Glomerular visceral epithelial cell (primary cell): ENCODE results near the gene MINDY3.
A peak's percentile ranks its signal among the peaks of the same experiment; 100 is the strongest.
"Not testable (repeated sequence)": the region's sequence is repeated elsewhere in the genome, so short reads cannot be mapped to it uniquely, and the experiment has no call there.

Source experiments
- DNase-seq: peaks from one replicate; pipeline ENCODE4 v3.0.0-alpha.2; 2016; ENCODE audit errors: extremely low spot score

MINDY3 gene

GRCh38 chr10:15856328-15857015 lies 3.8 kb downstream of the MINDY3 start:
- DNase-seq, result no peak

- DNase-seq, result no peak
Measured at GRCh38 chr10:15853800-15854199, 6.5 kb downstream of the MINDY3 start.

GRCh38 chr10:15852111-15852557 lies 8.2 kb downstream of the MINDY3 start:
- DNase-seq, result no peak

- not testable (repeated sequence) for DNase-seq
Measured at GRCh38 chr10:15850337-15850978, 9.8 kb downstream of the MINDY3 start.

GRCh38 chr10:15849316-15849715 lies 11.0 kb downstream of the MINDY3 start:
- no peak for DNase-seq

- no peak for DNase-seq
Measured at GRCh38 chr10:15847481-15847880, 12.8 kb downstream of the MINDY3 start.

- no peak for DNase-seq
Measured at GRCh38 chr10:15844517-15844916, 15.8 kb downstream of the MINDY3 start.

- DNase-seq, result no peak
Measured at GRCh38 chr10:15843695-15844094, 16.6 kb downstream of the MINDY3 start.

GRCh38 chr10:15842556-15843169 lies 17.6 kb downstream of the MINDY3 start:
- no peak for DNase-seq

GRCh38 chr10:15841696-15842095 lies 18.6 kb downstream of the MINDY3 start:
- no peak for DNase-seq

GRCh38 chr10:15836807-15837206 lies 23.5 kb downstream of the MINDY3 start:
- no peak for DNase-seq

- DNase-seq, result no peak
Measured at GRCh38 chr10:15829495-15829894, 30.8 kb downstream of the MINDY3 start.

GRCh38 chr10:15824498-15824897 lies 35.8 kb downstream of the MINDY3 start:
- DNase-seq, result peak; percentile 2

GRCh38 chr10:15822131-15822530 lies 38.2 kb downstream of the MINDY3 start:
- DNase-seq, result no peak

- no peak for DNase-seq
Measured at GRCh38 chr10:15821046-15821683, 39.1 kb downstream of the MINDY3 start.

GRCh38 chr10:15817409-15818046 lies 42.8 kb downstream of the MINDY3 start:
- no peak for DNase-seq

- no peak for DNase-seq
Measured at GRCh38 chr10:15815242-15815885, 44.9 kb downstream of the MINDY3 start.

- no peak for DNase-seq
Measured at GRCh38 chr10:15814565-15814964, 45.7 kb downstream of the MINDY3 start.

- DNase-seq, result no peak
Measured at GRCh38 chr10:15813415-15813814, 46.9 kb downstream of the MINDY3 start.

GRCh38 chr10:15809450-15809849 lies 50.9 kb downstream of the MINDY3 start:
- no peak for DNase-seq

GRCh38 chr10:15808204-15808797 lies 52.0 kb downstream of the MINDY3 start:
- DNase-seq, result no peak
